Loucy (cell line): Measurements from ENCODE around the gene SRPK1.

ENCODE experiments used
- H2AFZ ChIP-seq: fragments of 200-600 bp; sonication (generic); 2 replicates; pipeline ENCODE4 v1.6.0; 2016; ENCODE audit warnings: antibody characterized with exemption, mild to moderate bottlenecking, low read length, moderate library complexity
- H3F3A ChIP-seq: fragments of 200-600 bp; 2 replicates; pipeline ENCODE4 v1.6.0; 2016; ENCODE audit warnings: antibody characterized with exemption, low read depth, mild to moderate bottlenecking
- H3K27me3 ChIP-seq: fragments of 200-600 bp; sonication (generic); 2 replicates; pipeline ENCODE4 v1.6.1; 2014; ENCODE audit warnings: low read length, mild to moderate bottlenecking; ENCODE audit not compliant: insufficient read depth, poor library complexity, severe bottlenecking
- H3K36me3 ChIP-seq: fragments of 200-600 bp; sonication (generic); 2 replicates; pipeline ENCODE4 v1.6.1; 2016; ENCODE audit warnings: low read length; ENCODE audit not compliant: insufficient read depth
- H3K4me1 ChIP-seq: fragments of 200-600 bp; sonication (generic); 2 replicates; pipeline ENCODE4 v1.5.1; 2014; ENCODE audit warnings: low read length, mild to moderate bottlenecking; ENCODE audit not compliant: insufficient read depth, poor library complexity, severe bottlenecking
- H3K4me2 ChIP-seq: fragments of 200-600 bp; sonication (generic); 2 replicates; pipeline ENCODE4 v1.6.0; 2014; ENCODE audit warnings: antibody characterized with exemption, low read length, low read depth, mild to moderate bottlenecking; ENCODE audit not compliant: poor library complexity, severe bottlenecking
- H3K4me3 ChIP-seq: fragments of 200-600 bp; sonication (generic); 2 replicates; pipeline ENCODE4 v1.5.1; 2014; ENCODE audit warnings: low read length, mild to moderate bottlenecking, mixed read lengths; ENCODE audit not compliant: poor library complexity, severe bottlenecking
- H3K79me2 ChIP-seq: fragments of 200-600 bp; sonication (generic); 2 replicates; pipeline ENCODE4 v1.6.1; 2014; ENCODE audit warnings: low read length; ENCODE audit not compliant: insufficient read depth
- H3K9ac ChIP-seq: fragments of 200-600 bp; sonication (generic); 2 replicates; pipeline ENCODE4 v1.6.0; 2014; ENCODE audit warnings: mild to moderate bottlenecking, low read depth, low read length, moderate library complexity; ENCODE audit not compliant: poor library complexity, severe bottlenecking
- H3K9me2 ChIP-seq: fragments of 200-600 bp; sonication (generic); replicated peaks from 2 replicates; pipeline ENCODE4 v1.6.1; 2016; ENCODE audit warnings: low read depth, low read length, mixed read lengths
- H3K9me3 ChIP-seq: fragments of 200-600 bp; sonication (generic); 2 replicates; pipeline ENCODE4 v1.6.1; 2014; ENCODE audit warnings: mild to moderate bottlenecking, antibody characterized with exemption, low read length, low read depth; ENCODE audit not compliant: insufficient read depth
- H4K20me1 ChIP-seq: fragments of 200-600 bp; sonication (generic); 2 replicates; pipeline ENCODE4 v1.6.0; 2014; ENCODE audit warnings: antibody characterized with exemption, low read length, mild to moderate bottlenecking; ENCODE audit not compliant: insufficient read depth, poor library complexity, severe bottlenecking
- CTCF ChIP-seq: fragments of 200-600 bp; sonication (generic); conservative IDR thresholded peaks from 2 replicates; pipeline ENCODE4 v1.5.1; 2014; ENCODE audit warnings: mild to moderate bottlenecking, antibody characterized with exemption, low read length
- EZH2phosphoT487 ChIP-seq: fragments of 200-600 bp; IDR thresholded peaks from 2 replicates; pipeline ENCODE4 v1.6.1; 2018; ENCODE audit warnings: antibody characterized with exemption, mild to moderate bottlenecking, moderate library complexity, borderline replicate concordance

The SRPK1 gene

GRCh38 chr6:35955071-35955470, 34.2 kb upstream of the SRPK1 start:
- Histone ChIP-seq H3K9ac (no peak overlapping the region), H3K27me3 (no peaks in the 10 kb centered on the region), H3K79me2 (no peaks in the 10 kb centered on the region), H3K36me3 (no peaks in the 10 kb centered on the region), H3K9me2 (no peaks in the 10 kb centered on the region), H2AFZ (no peak overlapping the region), H3K4me2 (no peak overlapping the region), H3K9me3 (no peaks in the 10 kb centered on the region), H4K20me1 (no peaks in the 10 kb centered on the region), H3K4me3 (no peak overlapping the region), H3F3A (no peaks in the 10 kb centered on the region), H3K4me1 (peaks cover 9% of the 10 kb centered on the region)
- TF ChIP-seq EZH2phosphoT487, result no peak
- no peak for TF ChIP-seq CTCF

GRCh38 chr6:35954333-35954732, 33.4 kb upstream of the SRPK1 start:
- Histone ChIP-seq H2AFZ (no peak overlapping the region), H3K4me3 (no peak overlapping the region), H3K4me2 (no peak overlapping the region), H4K20me1 (no peaks in the 10 kb centered on the region), H3K79me2 (no peaks in the 10 kb centered on the region), H3K9me2 (no peaks in the 10 kb centered on the region), H3K27me3 (no peaks in the 10 kb centered on the region), H3K9ac (no peak overlapping the region), H3K9me3 (no peaks in the 10 kb centered on the region), H3K36me3 (no peaks in the 10 kb centered on the region), H3K4me1 (peaks cover 9% of the 10 kb centered on the region), H3F3A (no peaks in the 10 kb centered on the region)
- TF ChIP-seq CTCF (no peak), EZH2phosphoT487 (no peak)

GRCh38 chr6:35948725-35949124, 27.8 kb upstream of the SRPK1 start:
- H3F3A ChIP-seq, result no peaks in the 10 kb centered on the region
- no peak overlapping the region for H3K4me3 ChIP-seq
- H3K27me3 ChIP-seq, result no peaks in the 10 kb centered on the region
- no peaks in the 10 kb centered on the region for H3K79me2 ChIP-seq
- H3K9ac ChIP-seq, result no peak overlapping the region
- H4K20me1 ChIP-seq, result no peaks in the 10 kb centered on the region
- H3K4me2 ChIP-seq, result no peak overlapping the region
- no peaks in the 10 kb centered on the region for H3K9me2 ChIP-seq
- H3K36me3 ChIP-seq, result no peaks in the 10 kb centered on the region
- TF ChIP-seq CTCF (peak; percentile 58), EZH2phosphoT487 (no peak)
- no peaks in the 10 kb centered on the region for H3K9me3 ChIP-seq
- H2AFZ ChIP-seq, result no peak overlapping the region
- H3K4me1 ChIP-seq, result peaks cover 9% of the 10 kb centered on the region
